HG03460 (cell line): ENCODE results near the gene P2RX7.
"Not testable (repeated sequence)": the region's sequence is repeated elsewhere in the genome, so short reads cannot be mapped to it uniquely, and the experiment has no call there.

Experiments used
- ATAC-seq: cut with Tn5 transposase; IDR thresholded peaks from one replicate; pipeline ENCODE4 v1.9.1; 2021; ENCODE audit not compliant: unreplicated experiment

Gene P2RX7

DNA sequence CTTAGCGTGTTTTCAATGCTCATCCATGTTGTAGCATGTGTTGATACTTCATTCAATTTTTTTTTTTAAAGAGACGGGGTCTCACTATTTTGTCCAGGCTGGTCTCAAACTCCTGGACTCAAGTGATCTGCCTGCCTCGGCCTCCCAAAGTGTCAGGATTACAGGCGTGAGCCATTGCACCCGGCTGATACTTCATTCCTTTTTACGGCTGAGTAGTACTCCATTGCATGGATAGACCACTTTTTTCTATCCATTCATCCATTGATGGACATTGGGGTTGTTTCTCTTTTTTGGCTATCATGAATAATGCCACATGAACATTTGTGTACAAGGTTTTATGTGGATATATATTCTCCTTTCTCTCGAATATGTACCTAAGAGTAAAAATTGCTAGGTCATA is 1.2 kb downstream of the P2RX7 start:
- no peak for ATAC-seq

DNA sequence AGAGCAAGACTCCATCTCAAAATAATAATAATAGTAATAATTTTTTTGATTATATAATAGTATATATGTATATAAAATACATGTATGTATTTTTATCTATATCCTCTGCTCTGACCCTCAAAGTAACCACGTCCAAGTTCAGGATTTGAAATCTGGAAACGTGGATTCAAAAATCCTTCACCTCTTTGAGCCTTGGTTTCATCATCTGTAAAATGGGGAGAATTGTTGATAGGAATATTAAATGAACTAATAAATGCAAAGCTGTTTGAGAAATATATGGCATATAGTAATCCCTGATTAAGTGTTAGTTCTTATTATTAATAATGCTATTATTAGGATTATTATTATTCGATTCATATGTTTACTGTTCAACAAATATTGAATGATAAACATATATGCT is 2.6 kb downstream of the P2RX7 start:
- ATAC-seq, result no peak

DNA sequence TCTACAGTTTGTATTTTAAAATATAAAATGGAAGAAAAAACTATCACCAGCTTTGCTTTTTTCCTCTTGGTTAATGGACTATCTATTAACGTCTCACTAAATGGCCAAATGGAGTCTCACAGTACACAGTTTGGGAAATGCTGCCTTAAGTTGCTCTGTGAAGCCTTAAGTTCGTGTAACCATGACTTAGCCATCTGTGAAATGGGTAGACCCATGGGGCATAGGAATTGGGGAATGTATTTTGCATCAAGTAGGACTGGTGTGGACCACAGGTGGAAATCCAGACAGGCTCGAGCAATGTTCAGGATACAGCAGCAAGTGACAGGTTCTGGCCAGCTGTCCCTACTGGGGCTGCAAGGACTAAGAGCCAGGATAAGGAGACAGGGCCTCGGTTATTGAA is 4.8 kb downstream of the P2RX7 start:
- ATAC-seq, result no peak

DNA sequence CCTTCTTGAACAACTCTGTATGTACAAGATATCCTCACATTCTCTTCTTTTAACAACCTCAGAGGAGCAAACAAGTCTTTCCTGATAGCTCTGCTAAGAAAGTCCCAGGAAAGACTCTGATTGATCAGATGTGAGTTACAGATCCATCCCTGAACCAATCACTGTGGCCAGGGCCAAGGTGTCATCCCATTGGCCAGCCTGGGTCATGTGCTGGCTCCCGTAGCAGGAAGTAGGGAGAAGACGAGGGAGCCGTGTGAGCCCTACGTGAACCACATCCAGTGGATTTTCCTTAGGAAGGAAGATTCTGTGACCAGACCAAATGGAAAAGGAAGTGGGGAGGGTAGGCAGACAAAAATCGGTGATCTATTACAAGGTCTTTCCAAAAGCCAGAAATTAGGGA is 5.6 kb downstream of the P2RX7 start:
- ATAC-seq, result no peak

DNA sequence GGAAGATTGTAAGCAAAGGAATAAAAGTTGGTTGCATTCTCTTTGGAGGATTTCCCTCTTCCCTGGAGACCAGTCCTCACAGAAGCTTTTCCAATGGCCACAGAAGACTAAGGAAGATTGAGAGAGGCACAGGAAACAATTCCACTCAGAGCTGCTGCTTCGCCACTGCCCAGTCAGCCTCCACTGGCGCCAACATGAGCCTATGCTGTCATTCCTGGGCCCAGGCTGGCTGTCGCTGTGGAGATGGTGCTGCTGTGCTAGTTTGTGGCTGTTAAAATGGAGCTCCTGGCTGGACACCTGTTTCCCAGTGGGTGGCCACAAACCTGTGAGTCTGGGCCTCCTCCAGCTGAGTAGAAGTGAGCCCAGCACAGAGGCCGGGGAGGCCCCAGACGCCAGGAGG is 6.6 kb downstream of the P2RX7 start:
- ATAC-seq, result no peak

DNA sequence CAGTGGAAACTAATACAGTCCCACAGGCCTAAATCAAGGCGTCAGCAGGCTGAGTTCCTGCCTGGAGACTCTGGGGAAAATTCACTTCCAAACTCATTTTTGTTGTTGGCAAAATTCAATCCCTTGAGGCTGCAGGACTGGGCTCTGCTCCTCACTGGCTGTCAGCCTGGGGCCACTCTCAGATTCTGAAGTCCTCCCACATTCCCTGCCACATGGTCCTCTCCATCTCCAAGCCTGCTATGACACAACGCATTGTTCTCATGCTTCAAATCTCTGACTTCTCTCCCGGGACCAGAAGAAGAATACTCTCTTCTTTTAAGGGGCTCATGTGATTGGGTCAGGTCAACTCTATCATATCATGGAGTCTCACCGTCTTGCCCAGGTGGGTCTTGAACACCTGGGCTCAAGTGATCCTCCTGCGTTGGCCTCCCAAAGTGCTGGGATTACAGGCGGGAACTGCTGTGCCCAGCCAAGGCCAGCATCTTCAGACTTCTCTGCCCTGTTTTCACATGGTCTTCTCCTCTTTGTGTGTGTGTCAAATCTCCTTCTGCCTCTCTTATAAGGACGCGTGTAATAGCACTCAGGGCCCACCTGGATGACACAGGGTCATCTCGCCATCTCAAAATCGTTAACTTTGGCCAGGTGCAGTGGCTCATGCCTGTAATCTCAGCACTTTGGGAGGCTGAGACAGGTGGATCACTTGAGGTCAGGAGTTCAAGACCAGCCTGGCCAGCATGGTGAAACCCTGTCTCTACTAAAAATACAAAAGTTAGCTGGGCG is 9.7 kb downstream of the P2RX7 start:
- ATAC-seq, result no peak

DNA sequence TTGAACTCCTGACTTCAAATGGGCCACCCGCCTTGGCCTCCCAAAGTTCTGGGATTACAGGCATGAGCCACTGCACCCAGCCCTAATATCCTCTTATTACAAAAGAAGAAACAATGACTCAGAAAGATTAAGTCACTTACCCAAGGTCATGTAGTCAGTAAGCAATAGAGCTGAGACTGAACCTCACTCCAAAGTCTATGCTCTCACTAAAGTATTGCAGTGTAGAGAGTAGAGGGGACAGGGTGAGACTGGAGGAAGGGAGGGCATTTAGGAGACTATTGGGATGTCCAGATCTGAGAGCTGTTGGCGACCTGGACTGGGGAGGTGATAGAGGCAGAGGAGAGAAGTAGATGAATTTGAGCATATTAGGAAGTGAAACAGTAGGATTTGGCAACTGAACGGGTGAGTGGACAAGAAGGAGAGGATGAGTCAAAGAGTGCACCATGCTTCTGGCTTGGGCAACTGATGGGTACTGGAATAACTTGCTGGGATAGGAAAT is 11.8 kb downstream of the P2RX7 start:
- no peak for ATAC-seq

DNA sequence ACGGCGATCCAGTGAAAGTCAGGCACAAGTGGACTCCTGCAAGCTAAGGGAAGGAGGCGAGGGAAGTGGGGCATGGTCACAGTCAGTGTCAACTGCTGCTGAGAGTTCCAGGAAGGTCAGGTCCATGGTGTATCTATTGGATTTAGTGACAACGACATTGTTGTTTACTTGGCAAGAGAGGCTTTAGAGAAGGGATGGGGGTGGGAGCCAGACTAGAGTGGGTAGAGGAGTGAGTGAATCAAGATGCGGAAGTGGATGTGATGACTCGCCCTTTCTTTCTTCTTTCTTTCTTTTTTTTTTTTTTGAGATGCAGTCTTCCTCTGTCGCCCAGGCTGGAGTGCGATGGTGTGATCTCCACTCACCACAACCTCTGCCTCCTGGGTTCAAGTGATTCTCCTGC is 12.5 kb downstream of the P2RX7 start:
- no peak for ATAC-seq

DNA sequence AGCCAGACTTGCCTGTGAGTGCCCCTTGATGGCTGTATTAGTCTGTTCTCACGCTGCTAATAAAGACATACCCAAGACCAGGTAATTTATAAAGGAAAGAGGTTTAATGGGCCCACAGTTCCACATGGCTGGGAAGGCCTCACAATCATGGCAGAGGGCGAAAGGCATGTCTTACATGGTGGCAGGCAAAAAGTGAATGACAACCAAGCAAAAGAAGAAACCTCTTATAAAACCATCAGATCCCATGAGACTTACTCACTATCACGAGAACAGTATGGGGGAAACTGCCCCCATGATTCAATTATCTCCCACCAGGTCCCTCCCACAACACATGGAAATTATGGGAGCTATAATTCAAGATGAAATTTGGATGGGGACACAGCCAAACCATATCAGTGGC is 16.6 kb downstream of the P2RX7 start:
- ATAC-seq, result not testable (repeated sequence)

DNA sequence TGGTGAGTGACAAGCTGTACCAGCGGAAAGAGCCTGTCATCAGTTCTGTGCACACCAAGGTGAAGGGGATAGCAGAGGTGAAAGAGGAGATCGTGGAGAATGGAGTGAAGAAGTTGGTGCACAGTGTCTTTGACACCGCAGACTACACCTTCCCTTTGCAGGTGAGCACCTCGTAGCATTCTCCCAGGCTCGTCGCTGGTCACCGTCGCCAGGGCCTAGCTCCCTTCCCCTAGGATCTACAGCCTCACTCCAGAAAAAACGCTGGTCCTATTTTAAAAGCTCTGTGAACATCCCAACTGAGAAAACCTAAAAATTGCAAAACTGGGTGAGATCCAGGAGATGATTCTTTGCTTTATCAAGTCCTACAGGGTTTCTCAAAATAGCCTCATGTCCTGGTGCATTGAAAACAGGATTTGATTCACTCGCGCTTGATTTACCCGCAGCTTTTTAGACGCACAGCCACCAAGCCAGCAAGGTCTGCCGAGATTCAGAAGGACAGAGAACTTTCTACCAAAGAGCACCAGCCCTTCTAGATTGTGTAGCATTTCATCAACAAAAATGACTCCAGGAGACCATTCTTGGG is 22.2 kb downstream of the P2RX7 start:
- ATAC-seq, result no peak

DNA sequence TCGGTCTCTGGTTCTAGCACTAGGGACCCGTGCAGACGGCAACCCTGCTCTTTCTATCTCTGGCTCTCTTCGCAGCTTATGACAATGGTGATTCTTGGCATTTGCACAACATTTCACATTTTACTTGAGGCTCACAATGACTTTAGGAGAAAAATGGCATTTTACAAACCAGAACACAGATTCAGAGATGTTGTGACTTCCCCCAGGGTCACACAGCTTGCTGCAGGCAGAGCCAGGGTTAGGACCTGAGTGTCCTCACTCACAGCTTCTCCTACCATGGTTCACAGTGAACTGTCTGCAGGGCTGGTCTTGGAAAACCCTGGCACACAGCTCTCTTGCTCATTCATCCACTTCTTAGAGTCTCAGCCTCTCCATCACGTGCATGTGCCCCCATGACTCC is 23.7 kb downstream of the P2RX7 start:
- ATAC-seq, result no peak

DNA sequence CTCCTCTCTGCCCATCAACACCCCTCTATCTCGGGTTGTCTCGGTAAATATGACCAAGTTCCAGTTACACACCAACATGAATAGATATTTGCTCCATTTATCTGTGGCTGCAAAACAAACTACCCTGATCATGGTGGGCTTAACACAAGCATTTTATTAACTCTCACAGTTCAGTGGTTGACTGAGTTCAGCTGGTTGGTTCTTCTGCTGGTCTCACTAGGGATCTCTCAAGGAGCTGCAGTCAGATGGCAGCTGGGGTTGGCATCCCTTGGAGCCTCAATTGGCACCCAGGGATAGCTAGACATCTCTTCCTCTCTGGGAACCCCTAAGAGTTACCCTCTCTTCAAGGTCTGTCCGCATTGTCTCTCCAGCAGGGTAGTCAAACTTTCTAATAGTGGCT is 25.4 kb downstream of the P2RX7 start:
- ATAC-seq, result no peak

DNA sequence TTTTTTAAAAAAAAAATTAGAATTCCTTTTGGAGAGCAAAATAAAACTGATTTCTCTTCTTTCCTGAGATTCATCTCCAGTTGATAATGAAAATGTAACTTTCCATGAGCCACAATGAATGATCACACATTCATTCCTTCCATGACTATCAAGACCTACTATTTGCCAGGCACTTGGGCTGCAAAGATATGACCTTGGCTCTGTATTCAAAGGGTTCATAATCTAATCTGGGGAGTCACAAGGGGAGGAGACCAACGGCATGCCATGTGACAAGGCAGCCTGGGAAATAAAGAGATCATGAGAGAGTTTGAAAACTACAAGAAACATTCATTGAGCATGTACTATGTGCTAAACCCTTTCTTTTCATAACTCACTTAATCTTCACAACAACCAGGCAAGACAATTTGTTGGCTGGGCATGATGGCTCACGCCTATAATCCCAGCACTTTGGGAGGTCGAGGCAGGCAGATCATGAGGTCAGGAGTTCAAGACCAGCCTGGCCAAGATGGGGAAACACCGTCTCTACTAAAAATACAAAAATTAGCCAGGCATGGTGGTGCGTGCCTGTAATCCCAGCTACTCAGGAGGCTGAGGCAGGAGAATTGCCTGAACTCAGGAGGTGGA is 26.2 kb downstream of the P2RX7 start:
- not testable (repeated sequence) for ATAC-seq

DNA sequence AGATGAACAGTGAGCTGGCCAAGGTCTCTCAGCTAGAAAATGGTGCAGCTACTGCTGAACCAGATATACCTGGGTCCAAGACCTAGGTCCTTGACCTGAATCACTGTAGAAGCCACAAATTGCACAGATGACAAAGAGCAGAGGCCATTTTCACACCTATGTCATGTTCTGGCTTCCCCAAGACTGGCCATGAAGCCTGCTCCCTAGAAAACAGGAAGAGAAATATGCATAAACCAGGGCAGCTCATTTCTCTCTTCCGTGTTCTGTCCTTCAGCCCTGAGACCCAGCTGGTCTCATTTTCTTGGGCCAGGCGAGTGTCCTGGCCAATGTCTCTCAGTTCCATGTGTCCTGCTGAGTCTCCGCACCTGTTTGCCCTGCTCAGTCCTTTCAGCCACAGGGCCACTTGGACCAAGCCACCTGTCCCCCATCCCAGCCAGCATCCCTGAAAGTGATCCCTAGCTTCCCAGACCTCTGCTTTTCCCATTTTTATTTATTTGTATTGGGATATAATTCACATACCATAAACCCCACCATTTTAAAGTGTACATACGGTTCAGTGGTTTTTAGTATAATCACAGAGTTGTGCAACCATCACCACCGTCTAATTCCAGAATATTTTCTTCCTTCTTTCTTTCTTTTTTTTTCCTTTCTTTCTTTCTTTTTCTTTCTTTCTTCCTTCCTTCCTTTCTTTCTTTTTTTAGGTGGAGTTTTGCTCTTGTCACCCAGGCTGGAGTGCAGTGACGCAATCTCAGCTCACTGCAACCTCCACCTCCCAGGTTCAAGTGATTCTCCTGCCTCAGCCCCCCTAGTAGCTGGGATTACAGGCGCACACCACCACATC is 27.0 kb downstream of the P2RX7 start:
- no peak for ATAC-seq

DNA sequence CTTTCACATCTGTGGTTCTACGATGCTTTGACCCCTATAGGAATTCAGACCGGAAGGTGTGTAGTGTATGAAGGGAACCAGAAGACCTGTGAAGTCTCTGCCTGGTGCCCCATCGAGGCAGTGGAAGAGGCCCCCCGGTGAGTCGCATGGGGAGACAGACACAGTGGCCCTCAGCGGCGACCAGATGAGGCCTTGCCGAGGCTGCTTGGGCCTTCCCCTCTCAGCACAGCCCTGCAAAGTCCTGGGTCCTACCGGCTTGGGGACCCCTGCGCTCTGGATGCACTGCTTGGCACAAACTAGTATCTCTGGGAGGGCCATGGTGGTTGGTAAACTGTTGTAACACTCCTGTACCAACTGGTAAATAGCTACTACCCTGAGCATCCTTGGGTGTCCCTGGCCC is 29.7 kb downstream of the P2RX7 start:
- ATAC-seq, result no peak

DNA sequence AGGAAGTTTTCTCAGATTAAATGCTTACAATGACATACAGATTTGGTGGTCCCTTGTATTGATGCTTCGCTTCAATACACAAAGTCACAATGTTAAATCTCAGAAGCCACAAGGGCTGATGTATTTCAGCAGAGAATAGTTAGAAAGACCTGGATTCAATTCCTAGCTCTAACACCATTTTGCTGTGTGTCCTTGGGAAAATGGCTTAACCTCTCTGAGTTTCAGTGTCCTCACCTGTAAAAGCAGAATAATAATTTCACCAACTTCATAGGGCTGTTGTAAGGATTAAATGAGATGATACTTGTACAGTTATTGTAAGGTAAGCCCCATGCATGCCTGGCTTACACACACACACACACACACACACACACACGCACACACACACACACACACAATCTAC is 30.3 kb downstream of the P2RX7 start:
- ATAC-seq, result no peak

DNA sequence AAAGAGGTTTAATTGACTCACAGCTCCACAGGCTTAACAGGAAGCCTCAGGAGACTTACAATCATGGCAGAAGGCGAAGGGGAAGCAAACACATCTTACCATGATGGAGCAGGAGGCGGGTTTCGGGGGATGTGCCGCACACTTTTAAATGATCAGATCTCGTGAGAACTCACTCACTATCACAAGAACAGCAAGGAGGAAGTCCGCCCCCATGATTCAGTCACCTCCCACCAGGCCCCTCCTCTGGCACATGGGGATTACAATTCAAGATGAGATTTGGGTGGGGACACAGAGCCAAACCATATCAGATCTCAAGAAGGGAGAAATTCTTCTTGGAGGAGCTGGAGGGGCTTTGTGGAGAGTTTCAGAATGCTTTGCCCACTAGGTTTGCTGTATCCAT is 32.2 kb downstream of the P2RX7 start:
- not testable (repeated sequence) for ATAC-seq

DNA sequence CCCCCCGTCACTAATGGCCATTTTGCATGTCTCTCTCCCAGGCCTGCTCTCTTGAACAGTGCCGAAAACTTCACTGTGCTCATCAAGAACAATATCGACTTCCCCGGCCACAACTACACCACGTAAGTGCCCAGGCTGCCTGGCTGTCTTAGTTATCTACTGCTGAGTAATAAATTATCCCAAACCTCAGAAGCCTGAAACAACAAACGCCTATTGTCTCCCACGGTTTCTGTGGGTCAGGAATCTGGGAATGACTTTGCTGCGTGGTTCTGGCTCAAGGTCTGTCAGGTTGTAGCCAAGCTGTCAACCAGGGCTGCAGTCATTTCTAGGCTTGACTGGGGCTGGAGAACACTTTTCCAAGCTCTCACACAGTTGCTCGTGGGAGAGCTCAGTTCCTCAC is 32.6 kb downstream of the P2RX7 start:
- ATAC-seq, result no peak

DNA sequence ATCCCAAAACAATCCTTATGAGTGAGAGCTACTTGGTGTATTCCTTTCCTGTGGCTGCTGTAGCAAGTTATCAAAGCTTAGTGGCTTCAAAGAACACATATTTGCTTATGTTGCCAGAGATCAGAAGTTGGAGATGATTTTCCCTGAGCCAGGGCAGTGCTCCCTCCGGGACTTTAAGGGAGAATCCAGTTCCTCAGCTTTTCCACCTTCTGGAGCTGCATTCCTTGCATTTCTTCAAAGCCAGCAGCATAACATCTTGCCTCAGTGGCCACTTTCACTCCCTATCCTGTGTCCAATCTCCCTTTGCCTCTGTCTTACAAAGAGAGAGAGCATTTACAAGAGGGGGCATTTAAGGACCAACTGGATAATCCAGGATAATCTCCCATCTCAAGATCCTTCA is 33.7 kb downstream of the P2RX7 start:
- ATAC-seq, result no peak

DNA sequence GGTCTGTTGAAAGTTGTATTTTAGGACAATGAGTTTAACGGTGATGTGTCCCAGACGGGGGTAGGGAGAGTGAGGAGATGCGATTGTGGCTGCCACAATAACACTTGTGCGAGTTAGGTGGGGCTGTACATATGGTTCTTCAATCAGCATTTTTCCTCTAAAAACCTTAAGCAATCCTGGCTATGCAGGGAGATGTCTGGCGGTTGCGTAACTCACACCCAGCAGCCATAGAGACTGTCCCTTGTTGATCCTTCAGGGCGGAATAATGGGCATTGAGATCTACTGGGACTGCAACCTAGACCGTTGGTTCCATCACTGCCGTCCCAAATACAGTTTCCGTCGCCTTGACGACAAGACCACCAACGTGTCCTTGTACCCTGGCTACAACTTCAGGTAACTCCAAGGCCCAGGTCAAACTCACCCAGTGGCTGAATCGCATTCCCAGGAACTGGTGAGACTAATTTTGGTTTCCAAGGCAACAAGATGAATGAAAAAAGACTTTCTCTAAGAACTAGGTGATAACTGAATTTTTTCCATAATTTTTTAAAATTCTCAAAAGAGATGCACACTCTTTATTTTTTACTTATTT is 34.6 kb downstream of the P2RX7 start:
- no peak for ATAC-seq

DNA sequence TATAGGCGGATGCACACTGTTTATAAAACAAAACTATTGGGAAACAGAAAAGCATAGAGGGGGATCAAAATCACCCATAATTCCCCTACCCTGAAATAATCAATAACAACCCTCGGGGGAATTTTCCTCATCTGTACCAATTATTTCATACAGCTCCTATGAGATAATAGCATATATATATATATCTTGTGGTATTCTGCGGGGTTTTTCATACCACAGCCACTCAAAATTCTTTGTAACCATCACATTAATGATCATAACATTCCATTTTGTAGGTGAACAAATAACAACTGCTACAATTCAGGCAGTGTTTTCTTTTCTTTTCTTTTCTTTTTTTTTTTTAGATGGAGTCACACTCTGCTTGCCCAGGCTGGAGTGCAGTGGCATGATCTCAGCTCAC is 35.3 kb downstream of the P2RX7 start:
- ATAC-seq, result no peak
